ENCODE measurements around the gene SLC25A15. TPM values are rescaled to one million over a fixed set of nuclear protein-coding genes. Genes with fewer than 3 reads are reported as not detected.

SLC25A15 gene
- total RNA-seq, 2 donors from 2014 or later: 7.4 to 32.8 TPM

- Histone ChIP-seq H3K36me3 (no peaks in the 10 kb centered on the region), H3K9me3 (no peaks in the 10 kb centered on the region), H3K4me3 (no peak overlapping the region), H3K4me1 (replicated peaks) (no peaks in the 10 kb centered on the region), H3K27me3 (replicated peaks; ENCODE audit: insufficient read depth) (no peaks in the 10 kb centered on the region), H3K27ac (no peak overlapping the region)
- WGBS: 98% methylated on average over 4 of the region's 4 CpGs
- no peak for DNase-seq (ENCODE audit: low spot score)
- intact Hi-C loops (cut with DNase I): no loop called here
- no peak for TF ChIP-seq POLR2A (IDR thresholded peaks at IDR 0.05)
Measured at GRCh38 chr13:40758811-40759210, 30.6 kb upstream of the SLC25A15 start.

- WGBS: 91% methylated on average over 1 of the region's 1 CpG
- DNase-seq (ENCODE audit: low spot score): no peak
- Histone ChIP-seq H3K27ac (no peak overlapping the region), H3K27me3 (replicated peaks; ENCODE audit: insufficient read depth) (no peaks in the 10 kb centered on the region), H3K36me3 (no peaks in the 10 kb centered on the region), H3K9me3 (no peaks in the 10 kb centered on the region), H3K4me1 (replicated peaks) (no peaks in the 10 kb centered on the region), H3K4me3 (no peak overlapping the region)
- TF ChIP-seq POLR2AphosphoS5 (IDR thresholded peaks at IDR 0.05) (no peak), CTCF (IDR thresholded peaks at IDR 0.05) (no peak), POLR2A (IDR thresholded peaks at IDR 0.05) (no peak)
- intact Hi-C loops (cut with DNase I): no loop called here
Measured at GRCh38 chr13:40762849-40763248, 26.6 kb upstream of the SLC25A15 start.

- Histone ChIP-seq H3K4me3 (no peak overlapping the region), H3K27ac (no peak overlapping the region), H3K4me1 (replicated peaks) (no peaks in the 10 kb centered on the region), H3K9me3 (no peaks in the 10 kb centered on the region), H3K36me3 (no peaks in the 10 kb centered on the region), H3K27me3 (replicated peaks; ENCODE audit: insufficient read depth) (no peaks in the 10 kb centered on the region)
- intact Hi-C loops (cut with DNase I): no loop called here
- no peak for DNase-seq (ENCODE audit: low spot score)
- WGBS: 79% methylated on average over 3 of the region's 3 CpGs
- no peak for TF ChIP-seq POLR2AphosphoS5 (IDR thresholded peaks at IDR 0.05)
- no peak for TF ChIP-seq POLR2A (IDR thresholded peaks at IDR 0.05)
- TF ChIP-seq CTCF (IDR thresholded peaks at IDR 0.05): no peak
Measured at GRCh38 chr13:40764587-40765403, 24.6 kb upstream of the SLC25A15 start.

GRCh38 chr13:40765602-40766001 lies 23.8 kb upstream of the SLC25A15 start:
- Histone ChIP-seq H3K4me1 (replicated peaks) (peaks cover 2% of the 10 kb centered on the region), H3K27ac (no peak overlapping the region), H3K36me3 (no peaks in the 10 kb centered on the region), H3K27me3 (replicated peaks; ENCODE audit: insufficient read depth) (no peaks in the 10 kb centered on the region), H3K9me3 (no peaks in the 10 kb centered on the region), H3K4me3 (no peak overlapping the region)
- TF ChIP-seq POLR2AphosphoS5 (IDR thresholded peaks at IDR 0.05): no peak
- TF ChIP-seq CTCF (IDR thresholded peaks at IDR 0.05): no peak
- no peak for TF ChIP-seq POLR2A (IDR thresholded peaks at IDR 0.05)
- 92% methylated on average over 1 of the region's 1 CpG for WGBS
- DNase-seq (ENCODE audit: low spot score): no peak
- intact Hi-C loops (cut with DNase I): no loop called here

- no peaks in the 10 kb centered on the region for H3K36me3 ChIP-seq
- peaks cover 2% of the 10 kb centered on the region for H3K4me1 ChIP-seq (replicated peaks)
- intact Hi-C loops (cut with DNase I): no loop called here
- no peaks in the 10 kb centered on the region for H3K27me3 ChIP-seq (replicated peaks; ENCODE audit: insufficient read depth)
- no peak for TF ChIP-seq POLR2A (IDR thresholded peaks at IDR 0.05)
- TF ChIP-seq CTCF (IDR thresholded peaks at IDR 0.05): no peak
- no peak for TF ChIP-seq POLR2AphosphoS5 (IDR thresholded peaks at IDR 0.05)
- H3K27ac ChIP-seq: no peak overlapping the region
- peak overlapping the region; percentile 62 to 64 for H3K4me3 ChIP-seq
- no peak for DNase-seq (ENCODE audit: low spot score)
- 78% methylated on average over 6 of the region's 6 CpGs for WGBS
- H3K9me3 ChIP-seq: no peaks in the 10 kb centered on the region
Measured at GRCh38 chr13:40769970-40770369, 19.4 kb upstream of the SLC25A15 start.

Measured in prostate gland (tissue), 2 donors.